Glutamatergic neuron (in vitro differentiated cells): Measurements from ENCODE around the gene CNIH2. TPM values are rescaled to one million over a fixed set of nuclear protein-coding genes. Genes with fewer than 3 reads are reported as not detected.

Source experiments
- DNase-seq: peaks from one replicate; pipeline ENCODE4 v3.0.0; 2022
- H3K27ac Mint-ChIP-seq: one replicate; pipeline ENCODE4 v1.8.0; 2020; ENCODE audit warnings: mild to moderate bottlenecking, mixed read lengths, inconsistent platforms; ENCODE audit not compliant: unreplicated experiment
- H3K27me3 Mint-ChIP-seq: one replicate; pipeline ENCODE4 v1.8.0; 2020; ENCODE audit warnings: mild to moderate bottlenecking, moderate library complexity, mixed read lengths, inconsistent platforms; ENCODE audit not compliant: unreplicated experiment
- H3K36me3 Mint-ChIP-seq: one replicate; pipeline ENCODE4 v1.8.0; 2020; ENCODE audit warnings: mild to moderate bottlenecking, mixed read lengths, inconsistent platforms; ENCODE audit not compliant: unreplicated experiment
- H3K4me1 Mint-ChIP-seq: one replicate; pipeline ENCODE4 v1.8.0; 2020; ENCODE audit warnings: mild to moderate bottlenecking, low read depth, mixed read lengths, inconsistent platforms; ENCODE audit not compliant: unreplicated experiment
- H3K4me3 Mint-ChIP-seq: one replicate; pipeline ENCODE4 v1.8.0; 2020; ENCODE audit warnings: mild to moderate bottlenecking, mixed read lengths, inconsistent platforms; ENCODE audit not compliant: unreplicated experiment
- H3K9me3 Mint-ChIP-seq: one replicate; pipeline ENCODE4 v1.8.0; 2020; ENCODE audit warnings: mild to moderate bottlenecking, moderate library complexity, mixed read lengths, inconsistent platforms; ENCODE audit not compliant: unreplicated experiment
- total RNA-seq: library from RNA; stranded (reverse); fragmentation: NEBNext Ultra II Directional; extraction: Animal tissue kit (Norgen Biotek cat#: 25700); gene quantifications from one replicate; pipeline ENCODE4 v1.2.1, GENCODE V29; 2021; ENCODE audit not compliant: unreplicated experiment
- TF ChIP-seq, protein P1 (sequence below): fragments of 200-600 bp; sonication (generic); IDR thresholded peaks from one replicate; pipeline ENCODE4 v1.5.0; 2021; ENCODE audit not compliant: partially characterized antibody, unreplicated experiment

CNIH2 gene
- total RNA-seq, 1 donor from 2014 or later, result 61.3 TPM

DNA sequence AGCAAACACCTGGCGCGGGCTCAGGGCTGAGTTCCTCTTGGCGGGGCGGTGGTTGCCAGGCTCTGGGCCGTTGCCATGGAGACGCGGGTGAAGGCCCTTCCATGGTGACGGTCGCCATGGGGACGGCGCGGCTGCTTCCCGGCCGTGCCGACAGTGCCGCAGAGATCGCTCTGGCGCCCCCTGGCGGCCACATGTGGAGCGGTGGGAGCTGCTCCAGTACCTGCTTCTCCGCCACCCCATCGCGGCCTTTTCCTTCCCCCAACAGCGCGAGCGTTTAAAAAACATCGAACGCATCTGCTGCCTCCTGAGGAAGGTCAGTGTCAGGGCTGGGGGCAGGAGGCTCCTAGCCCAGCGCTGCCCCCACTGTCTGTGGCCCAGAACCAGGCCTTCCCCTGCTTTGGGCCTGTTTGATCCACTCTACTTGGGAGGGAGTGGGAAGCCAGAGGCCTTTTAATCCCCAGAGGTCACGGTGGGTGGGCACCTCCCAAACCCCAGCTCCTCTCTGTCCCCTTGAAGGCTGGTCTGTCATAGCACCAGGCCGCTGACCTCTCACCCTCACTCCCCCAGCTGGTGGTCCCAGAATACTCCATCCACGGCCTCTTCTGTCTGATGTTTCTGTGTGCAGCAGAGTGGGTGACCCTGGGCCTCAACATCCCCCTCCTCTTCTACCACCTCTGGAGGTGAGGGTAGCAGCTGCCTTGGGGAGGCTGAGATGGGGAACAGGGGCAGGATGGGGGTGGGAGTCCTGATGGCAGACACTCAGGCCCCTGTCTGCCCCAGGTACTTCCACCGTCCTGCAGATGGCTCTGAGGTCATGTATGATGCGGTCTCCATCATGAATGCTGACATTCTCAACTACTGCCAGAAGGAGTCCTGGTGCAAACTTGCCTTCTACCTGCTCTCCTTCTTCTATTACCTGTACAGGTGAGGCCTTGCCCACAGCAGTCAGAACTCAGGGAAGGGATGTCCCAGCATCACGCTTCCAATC lies 4.8 kb downstream of the CNIH2 start:
- H3K9me3 Mint-ChIP-seq, result peaks cover 9% of the 10 kb centered on the region
- peaks cover 36% of the 10 kb centered on the region for H3K4me1 Mint-ChIP-seq
- peak overlapping the region; percentile 59 for H3K27ac Mint-ChIP-seq
- peak overlapping the region; percentile 55 for H3K4me3 Mint-ChIP-seq
- peak; percentile 100 for DNase-seq
- TF ChIP-seq, protein P1, sequence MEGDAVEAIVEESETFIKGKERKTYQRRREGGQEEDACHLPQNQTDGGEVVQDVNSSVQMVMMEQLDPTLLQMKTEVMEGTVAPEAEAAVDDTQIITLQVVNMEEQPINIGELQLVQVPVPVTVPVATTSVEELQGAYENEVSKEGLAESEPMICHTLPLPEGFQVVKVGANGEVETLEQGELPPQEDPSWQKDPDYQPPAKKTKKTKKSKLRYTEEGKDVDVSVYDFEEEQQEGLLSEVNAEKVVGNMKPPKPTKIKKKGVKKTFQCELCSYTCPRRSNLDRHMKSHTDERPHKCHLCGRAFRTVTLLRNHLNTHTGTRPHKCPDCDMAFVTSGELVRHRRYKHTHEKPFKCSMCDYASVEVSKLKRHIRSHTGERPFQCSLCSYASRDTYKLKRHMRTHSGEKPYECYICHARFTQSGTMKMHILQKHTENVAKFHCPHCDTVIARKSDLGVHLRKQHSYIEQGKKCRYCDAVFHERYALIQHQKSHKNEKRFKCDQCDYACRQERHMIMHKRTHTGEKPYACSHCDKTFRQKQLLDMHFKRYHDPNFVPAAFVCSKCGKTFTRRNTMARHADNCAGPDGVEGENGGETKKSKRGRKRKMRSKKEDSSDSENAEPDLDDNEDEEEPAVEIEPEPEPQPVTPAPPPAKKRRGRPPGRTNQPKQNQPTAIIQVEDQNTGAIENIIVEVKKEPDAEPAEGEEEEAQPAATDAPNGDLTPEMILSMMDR, result peak; percentile 100
- H3K36me3 Mint-ChIP-seq, result no peaks in the 10 kb centered on the region
- peaks cover 19% of the 10 kb centered on the region for H3K27me3 Mint-ChIP-seq

DNA sequence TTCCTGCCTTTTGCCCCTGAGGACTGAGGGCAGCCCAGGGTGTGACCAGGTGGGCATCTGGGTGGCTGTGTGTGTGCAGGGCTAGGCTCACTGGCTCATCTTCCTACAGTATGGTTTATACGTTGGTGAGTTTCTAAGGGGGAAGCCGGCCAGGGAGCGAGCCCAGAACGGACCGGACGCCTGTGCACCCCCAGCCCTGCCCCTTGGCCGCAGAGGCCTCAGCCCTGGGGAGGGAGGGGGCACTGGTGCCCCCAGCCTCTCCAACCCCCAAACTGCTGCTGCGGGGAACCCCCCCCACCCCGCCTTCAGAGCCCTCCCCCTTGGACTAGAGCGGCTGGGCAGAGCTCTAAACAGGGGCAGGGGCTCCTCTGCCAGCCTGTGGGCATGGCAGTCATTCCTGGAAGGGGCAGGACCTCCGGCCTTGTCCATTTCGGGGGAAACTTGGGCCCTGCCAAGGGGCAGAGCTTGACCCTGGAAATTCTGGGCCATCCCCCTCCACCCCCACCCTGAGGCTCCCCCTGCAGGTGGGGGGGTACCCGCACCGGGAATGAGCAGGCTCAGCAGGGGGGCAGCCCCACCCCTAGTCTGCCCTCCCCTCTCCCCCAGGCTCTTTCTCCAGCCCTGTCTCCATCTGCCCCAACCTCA lies 5.6 kb downstream of the CNIH2 start:
- Mint-ChIP-seq H3K4me3 (peak overlapping the region; percentile 42), H3K36me3 (no peaks in the 10 kb centered on the region), H3K9me3 (peaks cover 9% of the 10 kb centered on the region), H3K27me3 (peaks cover 19% of the 10 kb centered on the region), H3K27ac (peak overlapping the region; percentile 17), H3K4me1 (peaks cover 36% of the 10 kb centered on the region)
- no peak for DNase-seq
- TF ChIP-seq, protein P1, result peak; percentile 12

DNA sequence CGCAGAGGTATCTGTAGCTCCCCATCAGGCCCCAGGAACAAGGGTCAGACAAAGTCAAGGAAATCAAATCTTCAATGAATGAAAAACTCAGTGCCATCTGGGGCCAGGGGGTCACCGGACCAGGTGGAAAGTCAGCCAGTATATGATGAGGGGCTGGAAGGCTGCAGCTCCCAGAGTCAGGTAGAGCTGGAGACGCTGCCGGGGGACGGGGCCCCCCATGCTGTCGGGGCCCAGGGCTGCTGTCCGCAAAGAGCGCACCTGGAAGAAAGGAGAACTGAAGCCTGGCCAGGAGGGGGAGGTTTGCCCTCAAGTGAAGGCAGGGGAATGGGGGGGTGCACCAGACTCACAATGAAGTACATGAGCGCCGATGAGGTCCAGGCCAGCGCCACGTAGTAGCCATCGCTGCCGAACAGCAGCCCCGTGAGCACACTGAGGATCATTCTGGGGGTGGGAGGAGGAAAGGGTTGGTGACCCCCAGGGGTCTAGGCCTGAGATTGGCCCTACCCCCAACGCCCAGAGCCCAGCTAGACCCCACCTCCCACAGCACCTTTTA lies 6.6 kb downstream of the CNIH2 start:
- TF ChIP-seq, protein P1, result no peak
- Mint-ChIP-seq H3K4me3 (no peak overlapping the region), H3K36me3 (no peaks in the 10 kb centered on the region), H3K27me3 (peaks cover 18% of the 10 kb centered on the region), H3K27ac (peak overlapping the region; percentile 28), H3K9me3 (peaks cover 11% of the 10 kb centered on the region), H3K4me1 (peaks cover 34% of the 10 kb centered on the region)
- DNase-seq, result no peak

DNA sequence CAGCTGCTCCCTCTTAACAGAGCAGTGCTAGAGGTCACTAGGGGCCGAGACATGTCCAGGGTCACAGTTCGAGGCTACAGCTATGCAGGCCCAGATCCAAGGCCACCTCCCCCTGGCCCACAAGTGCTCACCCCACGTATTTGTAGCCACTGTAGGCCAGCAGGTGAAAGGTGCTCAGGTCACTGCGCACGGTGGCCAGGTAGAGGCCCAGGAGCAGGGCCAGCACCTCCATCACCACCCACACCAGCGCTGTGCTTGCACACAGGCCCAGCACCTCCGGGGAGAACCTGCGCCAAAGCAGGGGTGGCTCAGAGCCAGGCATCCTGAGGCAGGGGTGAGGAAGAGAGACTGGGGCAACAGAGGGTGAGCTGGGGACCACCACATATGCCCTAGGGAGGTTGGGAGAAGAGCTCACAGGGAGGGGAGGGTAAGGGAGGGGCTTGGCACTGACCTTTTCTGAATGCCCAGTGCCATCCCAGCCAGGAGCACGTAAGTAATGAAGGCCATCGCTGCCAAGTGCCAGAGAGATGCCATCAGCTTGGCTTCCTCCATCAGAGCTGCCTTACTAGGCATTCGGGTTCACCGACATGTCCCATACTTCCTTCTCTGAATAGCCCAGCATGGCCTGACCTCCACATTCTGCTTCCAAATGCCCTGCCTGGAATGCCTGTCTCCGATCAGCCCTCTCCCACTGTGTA lies 7.4 kb downstream of the CNIH2 start:
- Mint-ChIP-seq H3K4me1 (peaks cover 39% of the 10 kb centered on the region), H3K9me3 (peaks cover 17% of the 10 kb centered on the region), H3K36me3 (no peaks in the 10 kb centered on the region), H3K27ac (peak overlapping the region; percentile 48), H3K27me3 (peaks cover 24% of the 10 kb centered on the region), H3K4me3 (peak overlapping the region; percentile 71)
- TF ChIP-seq, protein P1, result no peak
- DNase-seq, result no peak
